Measurements from ENCODE around the gene JMJD8.

JMJD8 gene

DNA sequence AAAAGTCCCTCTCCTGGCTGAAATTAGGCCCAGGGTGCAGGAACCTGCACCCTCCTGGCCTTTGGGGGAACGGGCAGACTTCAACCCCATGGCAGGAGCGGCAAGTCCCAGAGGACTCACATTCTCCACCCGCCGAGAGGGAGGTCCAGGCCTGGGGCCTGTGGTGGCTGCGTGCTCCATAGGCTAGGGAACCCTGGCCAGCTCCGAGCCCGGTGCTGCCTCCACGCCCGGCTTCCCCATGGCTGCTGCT, 42.0 kb upstream of the JMJD8 start:
- in situ Hi-C loops (cut with MboI; ENCODE audit: low sequenced_read_pairs, unreplicated experiment) = no loop called here
- TF ChIP-seq, protein P1, sequence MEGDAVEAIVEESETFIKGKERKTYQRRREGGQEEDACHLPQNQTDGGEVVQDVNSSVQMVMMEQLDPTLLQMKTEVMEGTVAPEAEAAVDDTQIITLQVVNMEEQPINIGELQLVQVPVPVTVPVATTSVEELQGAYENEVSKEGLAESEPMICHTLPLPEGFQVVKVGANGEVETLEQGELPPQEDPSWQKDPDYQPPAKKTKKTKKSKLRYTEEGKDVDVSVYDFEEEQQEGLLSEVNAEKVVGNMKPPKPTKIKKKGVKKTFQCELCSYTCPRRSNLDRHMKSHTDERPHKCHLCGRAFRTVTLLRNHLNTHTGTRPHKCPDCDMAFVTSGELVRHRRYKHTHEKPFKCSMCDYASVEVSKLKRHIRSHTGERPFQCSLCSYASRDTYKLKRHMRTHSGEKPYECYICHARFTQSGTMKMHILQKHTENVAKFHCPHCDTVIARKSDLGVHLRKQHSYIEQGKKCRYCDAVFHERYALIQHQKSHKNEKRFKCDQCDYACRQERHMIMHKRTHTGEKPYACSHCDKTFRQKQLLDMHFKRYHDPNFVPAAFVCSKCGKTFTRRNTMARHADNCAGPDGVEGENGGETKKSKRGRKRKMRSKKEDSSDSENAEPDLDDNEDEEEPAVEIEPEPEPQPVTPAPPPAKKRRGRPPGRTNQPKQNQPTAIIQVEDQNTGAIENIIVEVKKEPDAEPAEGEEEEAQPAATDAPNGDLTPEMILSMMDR (IDR thresholded peaks at IDR 0.05; ENCODE audit: borderline replicate concordance, control extremely low read depth, extremely low read depth, insufficient read depth, missing control alignments) = no peak

DNA sequence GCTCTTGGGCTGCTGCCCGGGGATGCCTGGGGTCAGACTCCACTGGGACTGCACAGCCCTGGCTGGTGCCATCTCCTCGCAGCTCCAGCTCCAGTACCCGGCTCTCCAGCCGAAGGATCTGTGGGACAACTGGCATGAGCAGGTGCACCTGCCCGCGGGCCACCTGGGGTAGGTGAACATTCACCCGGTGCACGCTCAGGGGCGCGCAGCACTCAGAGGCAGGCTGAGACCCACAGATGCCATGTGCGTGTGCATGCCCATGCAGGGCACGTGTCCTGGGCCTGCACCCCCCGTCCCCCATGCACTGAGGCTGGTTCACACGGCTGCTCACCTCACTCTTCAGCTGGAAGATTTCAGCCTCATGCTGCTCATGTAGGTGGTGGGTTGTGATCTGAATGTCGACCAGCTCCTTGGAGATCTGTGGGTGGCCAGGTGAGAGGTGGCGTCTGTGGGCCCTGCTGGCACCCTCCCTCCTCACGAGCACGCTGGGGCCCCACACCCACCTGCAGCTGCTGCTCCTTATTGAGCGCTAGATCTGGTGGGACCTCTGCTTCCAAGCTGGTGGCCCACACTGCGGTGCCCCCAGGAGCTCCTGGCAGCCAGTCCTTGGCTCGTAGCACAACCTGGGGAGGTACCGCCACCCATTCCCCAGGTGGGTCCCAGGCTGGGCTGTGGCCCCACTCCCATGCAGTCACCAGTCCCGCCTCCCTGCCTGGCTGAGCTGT, 41.5 kb upstream of the JMJD8 start:
- in situ Hi-C loops (cut with MboI; ENCODE audit: low sequenced_read_pairs, unreplicated experiment) = no loop called here
- DNase-seq (ENCODE audit: low spot score) = no peak
- TF ChIP-seq, protein P1 (IDR thresholded peaks at IDR 0.05; ENCODE audit: borderline replicate concordance, control extremely low read depth, extremely low read depth, insufficient read depth, missing control alignments) = no peak

More for the DNA sequence above, 42.0 kb upstream of the JMJD8 start:
- DNase-seq (ENCODE audit: low spot score) = no peak

DNA sequence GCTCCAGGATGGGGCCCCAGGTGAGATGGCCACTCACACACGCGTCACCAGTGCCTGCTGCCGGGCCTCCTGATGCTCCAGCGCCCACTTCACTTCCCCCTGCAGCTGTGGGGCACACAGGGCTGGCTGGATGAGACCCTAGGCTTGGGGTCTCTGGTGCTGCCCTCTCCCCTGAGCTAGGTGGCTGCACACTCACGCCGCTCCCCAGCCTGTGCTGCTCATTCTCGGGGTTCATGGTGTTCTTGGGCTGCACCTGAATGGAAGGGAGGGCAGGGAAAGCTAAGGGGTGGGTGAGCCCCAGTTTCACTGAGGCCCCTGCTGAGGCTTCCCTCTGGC, 40.9 kb upstream of the JMJD8 start:
- DNase-seq (ENCODE audit: low spot score) = no peak
- TF ChIP-seq, protein P1 (IDR thresholded peaks at IDR 0.05; ENCODE audit: borderline replicate concordance, control extremely low read depth, extremely low read depth, insufficient read depth, missing control alignments) = no peak
- in situ Hi-C loops (cut with MboI; ENCODE audit: low sequenced_read_pairs, unreplicated experiment) = no loop called here

DNA sequence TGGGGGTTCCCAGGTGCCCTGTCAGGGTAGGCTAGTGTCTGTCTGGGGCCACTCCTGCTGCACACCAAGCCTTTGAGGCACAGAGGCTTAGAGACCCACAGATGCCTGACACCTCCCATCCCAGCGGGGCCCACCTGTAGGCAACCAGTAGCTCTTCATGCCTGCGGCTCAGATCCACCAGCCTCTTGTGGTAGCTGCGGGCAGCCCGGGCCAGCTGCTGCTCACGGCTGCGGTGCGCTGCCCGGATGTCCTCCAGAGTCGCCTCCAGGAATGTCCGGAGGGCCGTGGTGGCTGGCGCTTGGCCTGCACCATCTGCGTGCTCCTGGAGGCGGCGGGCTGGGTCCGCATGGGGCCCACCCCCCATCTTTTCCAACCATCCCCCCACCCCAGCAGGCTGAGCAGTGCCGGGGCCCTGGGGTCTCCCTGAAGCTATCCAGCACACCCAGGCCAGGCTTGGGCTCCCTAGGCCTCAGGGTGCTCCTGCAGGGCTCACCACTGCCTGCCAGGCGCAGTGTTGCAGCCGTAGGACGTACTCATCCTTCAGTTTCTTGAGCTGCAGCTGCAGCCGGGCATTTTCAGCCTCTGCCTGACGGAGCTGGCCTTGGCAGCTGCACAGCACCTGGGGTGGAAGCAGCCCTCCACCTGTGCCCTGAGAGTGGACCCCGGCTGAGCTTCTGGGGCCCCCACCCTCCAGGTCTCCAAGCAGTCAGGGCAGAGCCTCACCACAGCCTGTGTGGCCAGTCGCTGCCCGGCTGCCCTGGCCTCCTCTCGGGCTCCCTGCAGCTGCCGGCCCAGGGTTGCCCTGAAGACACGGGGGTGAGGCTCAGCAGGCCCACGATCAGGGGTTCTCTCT, 40.3 kb upstream of the JMJD8 start:
- in situ Hi-C loops (cut with MboI; ENCODE audit: low sequenced_read_pairs, unreplicated experiment) = no loop called here
- DNase-seq (ENCODE audit: low spot score) = no peak
- TF ChIP-seq, protein P1 (IDR thresholded peaks at IDR 0.05; ENCODE audit: borderline replicate concordance, control extremely low read depth, extremely low read depth, insufficient read depth, missing control alignments) = no peak

DNA sequence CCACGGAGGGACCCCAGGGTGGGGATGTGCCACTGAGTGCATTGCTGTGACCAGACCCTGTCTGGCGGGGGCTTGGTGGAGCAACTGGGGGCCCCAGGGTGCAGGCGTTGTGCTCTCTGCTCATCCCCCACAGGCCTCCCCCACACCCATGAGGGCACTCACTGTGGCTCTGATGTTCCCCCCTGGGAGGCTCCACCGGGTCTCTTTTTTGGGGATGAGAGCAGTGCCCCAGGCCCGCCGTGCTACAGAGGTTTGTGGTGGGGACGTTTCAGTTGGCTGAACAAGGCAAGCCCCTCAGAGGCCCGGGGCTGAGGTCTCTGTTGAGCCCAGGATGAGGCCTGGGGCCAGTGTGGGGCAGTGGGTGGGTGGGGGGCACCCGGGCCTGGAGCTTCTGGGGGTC, 39.6 kb upstream of the JMJD8 start:
- no peak for DNase-seq (ENCODE audit: low spot score)
- TF ChIP-seq, protein P1 (IDR thresholded peaks at IDR 0.05; ENCODE audit: borderline replicate concordance, control extremely low read depth, extremely low read depth, insufficient read depth, missing control alignments) = no peak
- in situ Hi-C loops (cut with MboI; ENCODE audit: low sequenced_read_pairs, unreplicated experiment) = no loop called here

DNA sequence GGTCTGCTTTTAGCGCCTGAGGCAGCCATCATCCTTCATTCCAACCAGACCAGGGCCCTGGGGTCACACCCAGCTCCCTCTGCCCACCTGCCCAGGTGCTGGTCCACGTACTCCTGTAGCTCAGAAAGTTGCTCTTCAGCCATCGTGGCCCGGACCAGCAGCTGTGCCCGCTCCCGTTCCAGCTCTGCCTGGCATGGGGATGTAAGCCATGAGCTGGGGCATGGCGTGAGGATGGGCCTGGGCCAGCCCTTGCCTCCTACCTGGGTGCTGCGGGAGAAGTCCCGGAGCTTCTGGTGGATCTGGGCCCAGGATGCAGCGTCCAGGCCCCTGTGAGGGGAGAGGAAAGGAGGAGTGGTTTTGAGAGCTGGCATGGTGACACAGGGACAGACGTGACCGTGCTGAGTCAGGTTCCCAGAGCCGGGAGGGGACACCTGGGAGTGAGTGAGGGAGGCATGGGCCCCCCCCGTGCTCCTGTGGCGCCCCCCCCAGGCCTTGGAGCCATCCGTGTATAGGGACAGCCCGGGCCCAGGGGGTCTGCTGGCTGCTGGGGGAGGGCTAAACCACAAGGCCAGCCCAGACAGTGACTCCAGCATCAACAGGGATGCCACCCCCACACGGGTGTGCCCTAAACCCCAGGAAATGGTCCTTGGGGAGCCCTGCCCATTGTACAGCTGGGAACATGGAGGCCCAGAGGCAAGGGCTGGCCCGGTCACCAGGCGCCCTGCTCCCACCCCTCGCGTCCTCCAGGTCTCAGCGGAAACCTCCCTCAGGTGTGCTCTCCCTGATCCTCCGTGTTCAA, 38.9 kb upstream of the JMJD8 start:
- TF ChIP-seq, protein P1 (IDR thresholded peaks at IDR 0.05; ENCODE audit: borderline replicate concordance, control extremely low read depth, extremely low read depth, insufficient read depth, missing control alignments) = no peak
- in situ Hi-C loops (cut with MboI; ENCODE audit: low sequenced_read_pairs, unreplicated experiment) = no loop called here

More for the DNA sequence above, 38.9 kb upstream of the JMJD8 start:
- DNase-seq (ENCODE audit: low spot score) = no peak

Data from GM13976 (cell line).